Posterior vena cava (tissue), 2 donors: ENCODE measurements around the gene GARRE1. TPM values are rescaled to one million over a fixed set of nuclear protein-coding genes. Genes with fewer than 3 reads are reported as not detected.
"Not testable (repeated sequence)": the region's sequence is repeated elsewhere in the genome, so short reads cannot be mapped to it uniquely, and the experiment has no call there.

Experiments
- DNase-seq: peaks from one replicate; pipeline ENCODE4 v3.0.0-alpha.2; 2020; ENCODE audit warnings: low spot score
- intact Hi-C, 2 donors: fragments of 100-400 bp; cut with DNase I; formaldehyde crosslinking; loops; one replicate each; pipeline versions ENCODE4 v1.14.1 to v1.14.2; 2022 to 2023
- long read RNA-seq, 2 donors: library from polyadenylated mRNA; unstranded; transcript quantifications; one replicate each; pipeline ENCODE4 v2.0.0, GENCODE V29; 2020 to 2021
- total RNA-seq, 2 donors: library from RNA; stranded (reverse); fragmentation: NEBNext Ultra II Directional; extraction: Animal tissue kit (Norgen Biotek cat#: 25700); gene quantifications; one replicate each; pipeline ENCODE4 v1.2.1, GENCODE V29; 2021
- donor health status: DM: yes; HTN: yes; CAD: no.
- donor health status: DM: yes; HTN: yes; CAD: no.

GARRE1 gene
- 10 to 100 TPM; 23.3 to 31.1 TPM for total RNA-seq
- long read RNA-seq, donor 1, partial matches to known transcripts, result 2 of 6 reads
- long read RNA-seq, donor 1, other reads (novel, unspliced or antisense), result 4 of 6 reads
- long read RNA-seq, donor 2, partial matches to known transcripts, result 3 of 7 reads
- long read RNA-seq, donor 2, other reads (novel, unspliced or antisense), result 4 of 7 reads

GRCh38 chr19:34254046-34254697, at the start of gene GARRE1:
Gene GARRE1 (plus strand): TSS chr19:34254554. CDS start chr19:34300474, 45,920 bp downstream.
- DNase-seq, result peak; percentile 95
- intact Hi-C loops, result no loop called here

GRCh38 chr19:34205324-34205723, 49.0 kb upstream of the GARRE1 start:
- intact Hi-C loops, DNase-seq: not testable (repeated sequence)

- DNase-seq, result no peak
- intact Hi-C loops, result no loop called here
These were observed 46.0 kb upstream of the GARRE1 start for GRCh38 chr19:34208291-34208884.

GRCh38 chr19:34209726-34210125, 44.6 kb upstream of the GARRE1 start:
- intact Hi-C loops, result no loop called here
- no peak for DNase-seq

- no peak for DNase-seq
- intact Hi-C loops, result no loop called here
These were observed 41.1 kb upstream of the GARRE1 start for GRCh38 chr19:34213283-34213682.

GRCh38 chr19:34214040-34214439, 40.3 kb upstream of the GARRE1 start:
- intact Hi-C loops, result no loop called here
- no peak for DNase-seq

GRCh38 chr19:34215006-34215665, 39.2 kb upstream of the GARRE1 start:
- intact Hi-C loops, result no loop called here

GRCh38 chr19:34215666-34216038, 38.7 kb upstream of the GARRE1 start:
- intact Hi-C loops, result no loop called here
- DNase-seq, result no peak

More at GRCh38 chr19:34215006-34215665, 39.2 kb upstream of the GARRE1 start:
- no peak for DNase-seq

GRCh38 chr19:34216745-34217219, 37.6 kb upstream of the GARRE1 start:
- intact Hi-C loops, DNase-seq: not testable (repeated sequence)

GRCh38 chr19:34217952-34218817, 36.2 kb upstream of the GARRE1 start:
- intact Hi-C loops, result no loop called here
- no peak for DNase-seq

- intact Hi-C loops, result no loop called here
- DNase-seq, result no peak
These were observed 35.6 kb upstream of the GARRE1 start for GRCh38 chr19:34218818-34219164.

- DNase-seq, result no peak
- intact Hi-C loops, result no loop called here
These were observed 33.8 kb upstream of the GARRE1 start for GRCh38 chr19:34220472-34221063.

GRCh38 chr19:34222386-34222785, 32.0 kb upstream of the GARRE1 start:
- intact Hi-C loops, result no loop called here
- DNase-seq, result no peak

- intact Hi-C loops, result no loop called here
- no peak for DNase-seq
These were observed 29.2 kb upstream of the GARRE1 start for GRCh38 chr19:34224996-34225658.

- intact Hi-C loops, result no loop called here
- DNase-seq, result no peak
These were observed 28.7 kb upstream of the GARRE1 start for GRCh38 chr19:34225659-34226015.

- DNase-seq, result no peak
- intact Hi-C loops, result no loop called here
These were observed 28.3 kb upstream of the GARRE1 start for GRCh38 chr19:34226036-34226435.

- no peak for DNase-seq
- intact Hi-C loops, result no loop called here
These were observed 26.0 kb upstream of the GARRE1 start for GRCh38 chr19:34228347-34228746.

GRCh38 chr19:34228762-34229161, 25.6 kb upstream of the GARRE1 start:
- intact Hi-C loops, result no loop called here
- no peak for DNase-seq

GRCh38 chr19:34229721-34230120, 24.6 kb upstream of the GARRE1 start:
- DNase-seq, result no peak
- intact Hi-C loops, result no loop called here
